Thyroid gland (tissue), 4 donors: Measurements from ENCODE around the gene NR1H4. TPM values are rescaled to one million over a fixed set of nuclear protein-coding genes. Genes with fewer than 3 reads are reported as not detected.

Source experiments
- DNase-seq, 2 donors: peaks; one replicate each; pipeline ENCODE4 v3.0.0-alpha.2; 2019
- H3K27ac ChIP-seq, 3 donors: fragments of 200-600 bp; sonication (generic); 1 replicate in 2 of 3; 2 replicates in 1 of 3; pipeline ENCODE4 v1.5.1; 2016 to 2019; ENCODE audit warnings: mild to moderate bottlenecking in 1 of 3, moderate library complexity in 1 of 3
- H3K27me3 ChIP-seq: fragments of 200-600 bp; sonication (generic); one replicate; pipeline ENCODE4 v1.5.1; 2019
- H3K36me3 ChIP-seq, 2 donors: fragments of 200-600 bp; sonication (generic); one replicate each; pipeline ENCODE4 v1.5.1; 2016 to 2019
- H3K4me1 ChIP-seq, 2 donors: fragments of 200-600 bp; sonication (generic); one replicate each; pipeline ENCODE4 v1.5.1; 2017 to 2019
- H3K4me3 ChIP-seq, 3 donors: fragments of 200-600 bp; sonication (generic); replicated peaks in 1 of 3; 1 replicate in 2 of 3; 2 replicates in 1 of 3; pipeline ENCODE4 v1.5.1; 2016; ENCODE audit warnings: mild to moderate bottlenecking in 1 of 3
- H3K9me3 ChIP-seq: fragments of 200-600 bp; sonication (generic); one replicate; pipeline ENCODE4 v1.5.1; 2017
- POLR2A ChIP-seq, 2 donors: fragments of 450-650 bp; IDR thresholded peaks; one replicate each; pipeline ENCODE4 v1.6.1; 2017; ENCODE audit warnings: antibody characterized with exemption in 2 of 2, mild to moderate bottlenecking in 2 of 2, moderate library complexity in 1 of 2
- WGBS, 2 donors: methylation state at CpG; one replicate each; pipeline ENCODE4 v1.1.5; 2017; 5-methylcytosine and 5-hydroxymethylcytosine counted together
- intact Hi-C: fragments of 100-400 bp; cut with DNase I; formaldehyde crosslinking; loops from one replicate; pipeline ENCODE4 v1.15.1; 2023
- total RNA-seq, 4 donors: library from RNA; depleted of rRNA; stranded (reverse); fragments of >200 nt; gene quantifications; one replicate each; pipeline ENCODE4 v1.2.3, GENCODE V29; 2016
- TF ChIP-seq, protein P1 (sequence below), 6 experiments: fragments of 200-600 bp in 3 of 6; fragments of 450-650 bp in 3 of 6; sonication (generic) in 3 of 6; IDR thresholded peaks; one replicate each; pipeline ENCODE4 v1.5.1; 2016 to 2019; ENCODE audit warnings: antibody characterized with exemption in 6 of 6, mild to moderate bottlenecking in 2 of 6, inconsistent platforms in 1 of 6, moderate library complexity in 1 of 6

NR1H4 gene
- total RNA-seq, 4 donors from 2014 or later = not detected

DNA sequence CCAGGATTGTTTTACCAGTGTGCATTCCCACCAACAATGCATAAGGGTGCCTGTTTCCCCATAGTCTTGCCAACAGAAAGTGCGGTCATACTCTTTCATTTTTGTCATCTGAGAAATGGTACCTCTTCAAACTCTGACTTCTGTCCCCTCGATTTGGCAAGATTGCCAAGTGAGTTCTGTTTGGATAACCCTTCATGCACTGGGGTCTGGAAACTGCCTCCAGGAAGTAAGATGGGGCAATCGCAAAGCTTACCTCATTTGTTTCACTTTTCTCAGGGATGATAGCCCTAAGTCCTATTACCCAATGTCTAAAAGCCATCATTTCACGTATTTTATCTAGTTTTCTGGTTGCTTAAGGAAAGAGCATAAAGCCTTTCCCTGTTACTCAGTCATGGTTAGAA lies 28.6 kb upstream of the NR1H4 start:
- intact Hi-C loops = no loop called here
- no peak overlapping the region for H3K4me3 ChIP-seq
- 78 to 79% methylated on average over 4 of the region's 4 CpGs for WGBS, 2 donors
- TF ChIP-seq POLR2A (IDR thresholded peaks at IDR 0.05) = no peak
- TF ChIP-seq, protein P1, sequence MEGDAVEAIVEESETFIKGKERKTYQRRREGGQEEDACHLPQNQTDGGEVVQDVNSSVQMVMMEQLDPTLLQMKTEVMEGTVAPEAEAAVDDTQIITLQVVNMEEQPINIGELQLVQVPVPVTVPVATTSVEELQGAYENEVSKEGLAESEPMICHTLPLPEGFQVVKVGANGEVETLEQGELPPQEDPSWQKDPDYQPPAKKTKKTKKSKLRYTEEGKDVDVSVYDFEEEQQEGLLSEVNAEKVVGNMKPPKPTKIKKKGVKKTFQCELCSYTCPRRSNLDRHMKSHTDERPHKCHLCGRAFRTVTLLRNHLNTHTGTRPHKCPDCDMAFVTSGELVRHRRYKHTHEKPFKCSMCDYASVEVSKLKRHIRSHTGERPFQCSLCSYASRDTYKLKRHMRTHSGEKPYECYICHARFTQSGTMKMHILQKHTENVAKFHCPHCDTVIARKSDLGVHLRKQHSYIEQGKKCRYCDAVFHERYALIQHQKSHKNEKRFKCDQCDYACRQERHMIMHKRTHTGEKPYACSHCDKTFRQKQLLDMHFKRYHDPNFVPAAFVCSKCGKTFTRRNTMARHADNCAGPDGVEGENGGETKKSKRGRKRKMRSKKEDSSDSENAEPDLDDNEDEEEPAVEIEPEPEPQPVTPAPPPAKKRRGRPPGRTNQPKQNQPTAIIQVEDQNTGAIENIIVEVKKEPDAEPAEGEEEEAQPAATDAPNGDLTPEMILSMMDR (IDR thresholded peaks at IDR 0.05) = no peak
- no peak for DNase-seq
- no peaks in the 10 kb centered on the region for H3K9me3 ChIP-seq
- no peak overlapping the region for H3K27ac ChIP-seq
- H3K36me3 ChIP-seq = no peaks in the 10 kb centered on the region
- H3K4me1 ChIP-seq = no peaks in the 10 kb centered on the region
- H3K27me3 ChIP-seq = no peaks in the 10 kb centered on the region

DNA sequence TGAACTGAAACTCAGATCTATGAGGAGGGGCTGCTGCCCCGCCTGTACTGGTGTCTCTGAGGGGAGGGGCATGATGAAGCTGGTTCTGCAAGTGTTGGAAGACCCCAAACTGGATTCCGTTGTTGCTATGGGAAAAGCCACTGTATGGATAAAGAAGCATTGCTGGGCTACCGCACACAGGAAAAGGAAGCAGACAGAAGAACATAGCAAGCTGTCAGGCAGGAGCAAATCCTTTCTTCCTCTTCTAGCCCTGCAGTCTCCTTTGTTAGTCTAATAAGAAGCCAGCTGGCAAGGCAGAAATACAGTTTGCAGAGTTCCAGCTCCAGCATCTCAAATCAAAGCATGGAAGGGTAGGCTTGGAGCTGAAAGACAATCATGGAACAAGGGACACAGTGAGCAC lies 26.3 kb upstream of the NR1H4 start:
- Histone ChIP-seq H3K36me3 (no peaks in the 10 kb centered on the region), H3K27ac (no peak overlapping the region), H3K4me1 (no peaks in the 10 kb centered on the region), H3K9me3 (no peaks in the 10 kb centered on the region), H3K27me3 (peaks cover 2% of the 10 kb centered on the region), H3K4me3 (no peak overlapping the region)
- WGBS, 2 donors = 37 to 38% methylated on average over 3 of the region's 3 CpGs
- intact Hi-C loops = no loop called here
- DNase-seq = no peak
- TF ChIP-seq, protein P1 (IDR thresholded peaks at IDR 0.05) = no peak
- no peak for TF ChIP-seq POLR2A (IDR thresholded peaks at IDR 0.05)

DNA sequence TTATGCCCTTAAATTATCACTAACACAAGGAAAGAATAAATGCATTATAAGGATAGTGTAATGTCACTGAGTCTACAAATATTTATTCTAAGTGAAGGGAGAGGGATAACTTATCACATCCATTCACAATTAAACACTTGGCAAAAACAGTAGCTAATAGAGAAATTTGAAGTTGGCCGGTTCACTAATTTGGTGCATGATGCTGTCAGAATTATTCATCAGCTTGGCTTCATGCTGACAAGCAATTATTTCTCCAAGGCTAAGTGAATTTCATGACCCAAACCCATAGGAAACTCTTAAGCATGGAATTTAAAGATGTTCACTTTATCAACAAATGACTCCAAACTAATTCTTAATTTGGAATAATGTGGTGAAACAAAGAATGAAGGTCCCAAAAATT lies 25.0 kb upstream of the NR1H4 start:
- Histone ChIP-seq H3K27me3 (peaks cover 3% of the 10 kb centered on the region), H3K4me3 (no peak overlapping the region), H3K4me1 (no peaks in the 10 kb centered on the region), H3K9me3 (no peaks in the 10 kb centered on the region), H3K27ac (no peak overlapping the region), H3K36me3 (no peaks in the 10 kb centered on the region)
- TF ChIP-seq POLR2A (IDR thresholded peaks at IDR 0.05) = no peak
- TF ChIP-seq, protein P1 (IDR thresholded peaks at IDR 0.05) = no peak
- no peak for DNase-seq
- intact Hi-C loops = no loop called here
- 73 to 93% methylated on average over 1 of the region's 1 CpG for WGBS, 2 donors

GRCh38 chr12:100450735-100451134 lies 22.9 kb upstream of the NR1H4 start:
- 49 to 53% methylated on average over 3 of the region's 3 CpGs for WGBS, 2 donors
- no peak for DNase-seq
- no peak overlapping the region for H3K27ac ChIP-seq
- intact Hi-C loops = no loop called here
- TF ChIP-seq, protein P1 (IDR thresholded peaks at IDR 0.05) = no peak
- no peak for TF ChIP-seq POLR2A (IDR thresholded peaks at IDR 0.05)
- no peaks in the 10 kb centered on the region for H3K36me3 ChIP-seq
- H3K27me3 ChIP-seq = peaks cover 3% of the 10 kb centered on the region
- no peak overlapping the region for H3K4me3 ChIP-seq
- H3K9me3 ChIP-seq = no peaks in the 10 kb centered on the region
- H3K4me1 ChIP-seq = no peaks in the 10 kb centered on the region

DNA sequence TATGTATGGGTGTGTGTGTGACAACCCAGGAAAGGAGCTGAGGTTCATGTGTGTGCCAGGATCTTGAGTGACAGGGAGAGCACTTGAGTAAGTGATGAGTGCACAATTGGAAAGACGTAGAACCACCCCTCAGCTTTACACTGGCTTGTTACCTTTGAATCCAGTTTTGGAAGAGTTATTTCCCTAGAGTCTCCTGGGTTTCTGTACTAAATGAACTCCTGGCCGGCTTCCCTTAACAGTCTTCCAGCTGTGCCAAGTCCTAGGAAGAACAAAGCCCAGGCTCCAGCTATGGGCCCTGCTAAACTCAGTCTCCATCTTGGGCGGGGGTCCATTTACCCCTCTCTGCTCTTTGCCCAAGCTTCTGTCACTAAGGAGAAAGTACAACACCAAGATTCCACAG lies 19.7 kb upstream of the NR1H4 start:
- Histone ChIP-seq H3K27me3 (peaks cover 3% of the 10 kb centered on the region), H3K4me1 (no peaks in the 10 kb centered on the region), H3K27ac (no peak overlapping the region), H3K36me3 (no peaks in the 10 kb centered on the region), H3K9me3 (no peaks in the 10 kb centered on the region), H3K4me3 (no peak overlapping the region)
- no peak for DNase-seq
- intact Hi-C loops = no loop called here
- WGBS, 2 donors = 42 to 58% methylated on average over 3 of the region's 3 CpGs
- TF ChIP-seq POLR2A (IDR thresholded peaks at IDR 0.05) = no peak
- TF ChIP-seq, protein P1 (IDR thresholded peaks at IDR 0.05) = no peak
